OCI-LY1 (cell line): ENCODE data around the gene SMIM24.
A peak's percentile ranks its signal among the peaks of the same experiment; 100 is the strongest.

ENCODE experiments used
- H2AFZ ChIP-seq: fragments of 200-600 bp; sonication (generic), shearing (Covaris generic); 2 replicates; pipeline ENCODE4 v1.6.0; 2014; ENCODE audit warnings: antibody characterized with exemption, mild to moderate bottlenecking, low read length
- H3F3A ChIP-seq: fragments of 200-600 bp; sonication (generic), shearing (Covaris generic); 2 replicates; pipeline ENCODE4 v1.6.0; 2014; ENCODE audit warnings: mild to moderate bottlenecking, antibody characterized with exemption, low read length, moderate library complexity; ENCODE audit not compliant: insufficient read depth
- H3K27ac ChIP-seq: fragments of 200-600 bp; sonication (generic); 2 replicates; pipeline ENCODE4 v1.5.1; 2014; ENCODE audit warnings: low read length, mixed run types, mild to moderate bottlenecking, low read depth; ENCODE audit not compliant: poor library complexity, severe bottlenecking
- H3K27me3 ChIP-seq: fragments of 200-600 bp; sonication (generic); 2 replicates; pipeline ENCODE4 v1.6.0; 2014; ENCODE audit warnings: antibody characterized with exemption, mild to moderate bottlenecking, low read length, moderate library complexity; ENCODE audit not compliant: insufficient read depth
- H3K36me3 ChIP-seq: fragments of 200-600 bp; sonication (generic); 2 replicates; pipeline ENCODE4 v1.6.1; 2014; ENCODE audit warnings: mild to moderate bottlenecking, antibody characterized with exemption, low read length, moderate library complexity, mixed read lengths; ENCODE audit not compliant: insufficient read depth
- H3K4me1 ChIP-seq: fragments of 200-600 bp; sonication (generic); 2 replicates; pipeline ENCODE4 v1.5.1; 2014; ENCODE audit warnings: mild to moderate bottlenecking, low read length, moderate library complexity; ENCODE audit not compliant: insufficient read depth, severe bottlenecking
- H3K4me2 ChIP-seq: fragments of 200-600 bp; sonication (generic), shearing (Covaris generic); 2 replicates; pipeline ENCODE4 v1.6.1; 2014; ENCODE audit warnings: low read length
- H3K4me3 ChIP-seq: fragments of 200-600 bp; sonication (generic); 2 replicates; pipeline ENCODE4 v1.5.1; 2014; ENCODE audit warnings: low read length, low read depth, mild to moderate bottlenecking, mixed read lengths; ENCODE audit not compliant: poor library complexity, severe bottlenecking
- H3K79me2 ChIP-seq: fragments of 200-600 bp; shearing (Covaris generic); 2 replicates; pipeline ENCODE4 v1.6.1; 2016; ENCODE audit warnings: mixed run types, low read length, mixed read lengths; ENCODE audit not compliant: insufficient read depth
- H3K9ac ChIP-seq: fragments of 200-600 bp; sonication (generic), shearing (Covaris generic); 2 replicates; pipeline ENCODE4 v1.6.1; 2014; ENCODE audit warnings: mild to moderate bottlenecking, low read length, mixed read lengths
- H3K9me2 ChIP-seq: fragments of 200-600 bp; sonication (generic), shearing (Covaris generic); 2 replicates; pipeline ENCODE4 v1.6.1; 2014; ENCODE audit warnings: low read depth, mild to moderate bottlenecking, low read length, mixed read lengths
- H3K9me3 ChIP-seq: fragments of 200-600 bp; shearing (Covaris generic); 2 replicates; pipeline ENCODE4 v1.6.1; 2014; ENCODE audit warnings: low read length, mixed read lengths
- H4K20me1 ChIP-seq: fragments of 200-600 bp; sonication (generic), shearing (Covaris generic); 2 replicates; pipeline ENCODE4 v1.6.0; 2016; ENCODE audit warnings: mild to moderate bottlenecking, low read length; ENCODE audit not compliant: insufficient read depth
- EZH2 ChIP-seq: fragments of 200-600 bp; sonication (generic), shearing (Covaris generic); IDR thresholded peaks from 2 replicates; pipeline ENCODE4 v1.8.0; 2017; ENCODE audit warnings: borderline replicate concordance, mixed run types, mild to moderate bottlenecking, antibody characterized with exemption, low read length, moderate library complexity, mixed read lengths
- TF ChIP-seq, protein P1 (sequence below): fragments of 200-600 bp; sonication (generic), shearing (Covaris generic); IDR thresholded peaks from 2 replicates; pipeline ENCODE4 v1.5.1; 2017; ENCODE audit warnings: mild to moderate bottlenecking, antibody characterized with exemption, low read length, moderate library complexity, mixed read lengths

The SMIM24 gene

DNA sequence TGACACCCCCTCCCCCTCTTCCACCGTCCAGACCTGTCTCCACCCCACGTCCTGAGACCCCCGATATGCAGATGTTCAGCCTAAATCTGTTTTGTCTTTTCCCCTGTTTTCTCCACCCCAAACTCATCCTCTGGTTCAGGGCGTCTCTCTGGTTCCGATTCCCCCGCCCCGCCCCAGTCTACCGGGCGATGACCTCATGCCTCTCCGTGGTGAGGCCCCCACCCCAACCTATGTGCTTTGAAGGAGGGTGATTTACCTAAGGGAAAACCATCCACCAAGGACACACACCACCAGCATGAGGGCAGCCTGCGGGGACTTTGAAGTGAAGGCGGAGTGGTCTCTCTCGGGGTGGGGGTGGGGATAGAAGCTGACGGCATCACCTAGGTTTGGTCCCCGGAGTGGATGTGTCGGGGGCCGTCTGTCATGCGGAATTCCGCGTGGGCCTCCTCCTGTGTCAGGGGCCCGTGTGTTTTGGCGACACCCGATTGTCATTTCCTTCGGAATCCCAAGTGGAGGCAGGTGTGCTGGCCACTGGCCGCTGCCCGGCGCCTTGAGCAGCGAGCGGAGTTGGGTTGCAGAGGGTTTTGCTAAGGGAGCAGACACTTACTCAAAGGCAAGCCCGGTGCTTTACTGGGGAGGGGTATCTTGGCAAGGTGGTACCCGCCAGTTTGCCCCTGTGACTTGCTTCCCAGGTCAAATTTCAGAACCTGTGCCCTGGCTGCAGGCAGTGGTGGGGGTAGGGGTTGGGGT is 27.2 kb upstream of the SMIM24 start:
- peaks cover 17% of the 10 kb centered on the region; the same call in 1 of the 2 replicates for H3K36me3 ChIP-seq
- no peaks in the 10 kb centered on the region for H4K20me1 ChIP-seq
- peak overlapping the region; percentile 99 for H3K4me2 ChIP-seq
- H3K27me3 ChIP-seq, result no peaks in the 10 kb centered on the region
- H3K9me3 ChIP-seq, result no peaks in the 10 kb centered on the region
- no peak for TF ChIP-seq EZH2
- TF ChIP-seq, protein P1, sequence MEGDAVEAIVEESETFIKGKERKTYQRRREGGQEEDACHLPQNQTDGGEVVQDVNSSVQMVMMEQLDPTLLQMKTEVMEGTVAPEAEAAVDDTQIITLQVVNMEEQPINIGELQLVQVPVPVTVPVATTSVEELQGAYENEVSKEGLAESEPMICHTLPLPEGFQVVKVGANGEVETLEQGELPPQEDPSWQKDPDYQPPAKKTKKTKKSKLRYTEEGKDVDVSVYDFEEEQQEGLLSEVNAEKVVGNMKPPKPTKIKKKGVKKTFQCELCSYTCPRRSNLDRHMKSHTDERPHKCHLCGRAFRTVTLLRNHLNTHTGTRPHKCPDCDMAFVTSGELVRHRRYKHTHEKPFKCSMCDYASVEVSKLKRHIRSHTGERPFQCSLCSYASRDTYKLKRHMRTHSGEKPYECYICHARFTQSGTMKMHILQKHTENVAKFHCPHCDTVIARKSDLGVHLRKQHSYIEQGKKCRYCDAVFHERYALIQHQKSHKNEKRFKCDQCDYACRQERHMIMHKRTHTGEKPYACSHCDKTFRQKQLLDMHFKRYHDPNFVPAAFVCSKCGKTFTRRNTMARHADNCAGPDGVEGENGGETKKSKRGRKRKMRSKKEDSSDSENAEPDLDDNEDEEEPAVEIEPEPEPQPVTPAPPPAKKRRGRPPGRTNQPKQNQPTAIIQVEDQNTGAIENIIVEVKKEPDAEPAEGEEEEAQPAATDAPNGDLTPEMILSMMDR, result no peak
- peak overlapping the region; percentile 36 for H3K27ac ChIP-seq
- H3K79me2 ChIP-seq, result peaks cover 11% of the 10 kb centered on the region
- H3F3A ChIP-seq, result no peaks in the 10 kb centered on the region
- no peaks in the 10 kb centered on the region for H3K9me2 ChIP-seq
- no peak overlapping the region for H2AFZ ChIP-seq
- H3K4me3 ChIP-seq, result peak overlapping the region; percentile 99
- H3K9ac ChIP-seq, result peak overlapping the region; percentile 99
- H3K4me1 ChIP-seq, result peaks cover 21% of the 10 kb centered on the region

DNA sequence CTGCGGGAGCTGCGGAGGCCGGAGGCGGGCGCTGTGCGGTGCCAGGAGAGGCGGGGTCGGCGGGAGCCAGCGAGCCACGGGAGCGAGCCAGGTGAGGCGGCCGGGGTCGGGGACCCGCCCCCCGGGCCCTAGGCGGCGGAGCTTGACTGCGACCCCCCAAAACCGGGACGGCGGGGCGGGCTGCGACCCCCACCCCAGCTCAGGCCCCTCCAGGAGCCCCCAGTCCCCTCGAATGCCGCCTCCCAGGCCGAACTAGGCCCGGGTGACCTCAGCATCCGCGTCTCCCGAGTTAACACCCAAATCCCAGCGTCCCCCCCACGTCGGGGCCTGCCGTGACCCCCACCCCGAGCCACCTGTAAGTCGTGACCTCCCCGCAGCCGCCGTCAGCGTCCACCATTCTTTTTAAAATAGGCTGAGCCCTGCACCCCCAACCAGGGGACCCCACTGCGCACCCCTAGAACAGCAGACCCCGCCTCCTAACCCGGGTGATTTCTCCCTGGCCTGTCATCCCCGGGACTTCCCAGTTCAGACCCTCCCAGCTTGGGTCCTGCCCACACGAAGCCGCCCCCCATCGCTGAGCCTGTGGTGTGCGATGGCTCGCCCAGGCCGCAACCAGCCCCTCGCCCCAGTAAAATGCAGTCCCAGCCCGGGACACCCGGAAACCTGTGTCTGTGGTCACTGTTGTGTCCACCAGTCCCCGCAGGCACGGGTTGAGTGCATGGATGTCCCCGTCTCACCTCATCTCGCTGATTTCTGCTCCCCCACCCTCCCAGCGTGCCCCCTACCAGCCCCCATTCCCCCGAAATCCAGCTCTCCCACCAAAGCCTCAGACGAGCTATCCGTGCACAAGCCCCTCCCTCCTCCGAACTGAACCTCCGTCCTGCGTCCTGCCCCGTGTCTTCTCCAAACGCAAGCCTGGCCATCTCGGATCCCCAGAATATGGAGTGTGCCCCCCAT is 26.3 kb upstream of the SMIM24 start:
- H3K36me3 ChIP-seq, result peaks cover 17% of the 10 kb centered on the region; the same call in 1 of the 2 replicates
- no peaks in the 10 kb centered on the region for H3K9me3 ChIP-seq
- no peaks in the 10 kb centered on the region for H3K9me2 ChIP-seq
- no peak overlapping the region for H2AFZ ChIP-seq
- H3K27me3 ChIP-seq, result no peaks in the 10 kb centered on the region
- H3F3A ChIP-seq, result no peaks in the 10 kb centered on the region
- peak overlapping the region; percentile 99 for H3K9ac ChIP-seq
- peak overlapping the region; percentile 99 for H3K4me2 ChIP-seq
- peak overlapping the region; percentile 36 for H3K27ac ChIP-seq
- TF ChIP-seq, protein P1, result no peak
- no peak for TF ChIP-seq EZH2
- peaks cover 11% of the 10 kb centered on the region for H3K79me2 ChIP-seq
- H3K4me3 ChIP-seq, result peak overlapping the region; percentile 99
- H3K4me1 ChIP-seq, result peaks cover 21% of the 10 kb centered on the region
- no peaks in the 10 kb centered on the region for H4K20me1 ChIP-seq

DNA sequence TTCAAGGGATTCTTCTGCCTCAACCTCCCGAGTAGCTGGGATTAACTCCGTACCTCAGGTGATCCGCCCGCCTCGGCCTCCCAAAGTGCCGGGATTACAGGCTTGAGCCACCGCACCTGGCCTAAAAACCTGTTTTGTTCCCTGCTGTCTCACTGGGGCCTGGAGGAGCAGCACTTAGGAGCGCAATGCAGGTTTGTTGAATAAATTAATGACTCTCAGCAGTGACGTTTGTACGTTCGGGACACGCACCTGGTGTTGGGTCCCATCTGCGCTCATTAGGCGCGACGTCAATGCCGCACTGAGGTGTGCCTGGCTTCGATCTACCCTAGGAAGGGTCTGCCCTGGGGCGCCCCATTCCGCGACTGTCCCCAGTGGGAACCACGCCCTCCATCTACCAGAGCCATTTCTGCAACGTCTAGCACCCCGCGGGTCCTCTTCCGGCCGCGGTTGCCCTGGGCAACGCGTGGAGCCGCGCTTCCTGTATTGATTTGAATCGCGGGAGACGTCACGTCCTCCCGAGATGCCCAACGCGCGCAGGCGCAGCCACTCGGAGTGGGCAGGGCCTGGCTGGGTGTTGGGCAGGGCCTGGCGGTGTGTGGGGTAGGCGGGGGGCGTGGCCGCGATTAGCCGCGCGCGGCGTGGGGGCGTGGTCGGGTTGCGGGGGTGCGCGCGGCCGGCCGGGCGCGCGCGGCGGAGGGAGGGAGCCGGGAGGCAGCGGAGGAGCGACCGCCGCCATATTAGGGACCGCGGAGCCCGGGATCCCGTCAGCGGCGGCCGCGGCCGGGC is 25.5 kb upstream of the SMIM24 start, which contains the start of gene FZR1:
FZR1 (plus strand) TSS at position 714 of the 786 bp plus-strand sequence. CDS start 16,679 bp downstream, outside the sequence.
- peak within 1 kb of the TSS; percentile 99 for H3K4me2 ChIP-seq
- peak within 1 kb of the TSS; percentile 99 for H3K4me3 ChIP-seq

More for the DNA sequence above, 25.5 kb upstream of the SMIM24 start, which contains the start of gene FZR1:
- Histone ChIP-seq H3K27ac (peak within 1 kb of the TSS; percentile 82), H3K9me2 (no peaks in the 10 kb centered on the region), H3K9me3 (no peaks in the 10 kb centered on the region), H3K79me2 (peaks cover 11% of the 10 kb centered on the region), H3F3A (no peaks in the 10 kb centered on the region), H4K20me1 (no peaks in the 10 kb centered on the region), H3K9ac (peak within 1 kb of the TSS; percentile 99), H2AFZ (no peak within 1 kb of the TSS), H3K4me1 (peaks cover 21% of the 10 kb centered on the region), H3K27me3 (no peaks in the 10 kb centered on the region), H3K36me3 (peaks cover 12% of the 10 kb centered on the region; the same call in 1 of the 2 replicates)
- no peak for TF ChIP-seq EZH2
- TF ChIP-seq, protein P1, result no peak
